Osteocyte (in vitro differentiated cells): Measurements from ENCODE around the gene CIAO3. TPM values are rescaled to one million over a fixed set of nuclear protein-coding genes. Genes with fewer than 3 reads are reported as not detected.

Experiments used
- DNase-seq: peaks from one replicate; pipeline ENCODE4 v3.0.0; 2021; ENCODE audit warnings: mixed read lengths; ENCODE audit not compliant: unreplicated experiment; ENCODE audit errors: extremely low spot score
- H3K27ac Mint-ChIP-seq: one replicate; pipeline ENCODE4 v1.8.0; 2021; ENCODE audit warnings: mild to moderate bottlenecking, mixed read lengths; ENCODE audit not compliant: unreplicated experiment
- H3K27me3 Mint-ChIP-seq: one replicate; pipeline ENCODE4 v1.8.0; 2021; ENCODE audit warnings: mixed read lengths; ENCODE audit not compliant: unreplicated experiment
- H3K36me3 Mint-ChIP-seq: one replicate; pipeline ENCODE4 v1.8.0; 2021; ENCODE audit warnings: mixed read lengths; ENCODE audit not compliant: unreplicated experiment
- H3K4me1 Mint-ChIP-seq: one replicate; pipeline ENCODE4 v1.8.0; 2021; ENCODE audit warnings: mixed read lengths; ENCODE audit not compliant: unreplicated experiment
- H3K4me3 Mint-ChIP-seq: one replicate; pipeline ENCODE4 v1.8.0; 2021; ENCODE audit warnings: mild to moderate bottlenecking, moderate library complexity, mixed read lengths; ENCODE audit not compliant: unreplicated experiment
- H3K9me3 Mint-ChIP-seq: one replicate; pipeline ENCODE4 v1.8.0; 2021; ENCODE audit warnings: mixed read lengths; ENCODE audit not compliant: unreplicated experiment
- total RNA-seq: library from RNA; stranded (reverse); gene quantifications from 2 replicates; pipeline ENCODE4 v1.2.1, GENCODE V29; 2021
- TF ChIP-seq, protein P1 (sequence below): fragments of 200-600 bp; sonication (generic); IDR thresholded peaks from 2 replicates; pipeline ENCODE4 v1.5.0; 2021; ENCODE audit warnings: antibody characterized with exemption, mild to moderate bottlenecking, moderate library complexity

CIAO3 gene
- total RNA-seq, 1 donor from 2014 or later = 31.4 TPM

DNA sequence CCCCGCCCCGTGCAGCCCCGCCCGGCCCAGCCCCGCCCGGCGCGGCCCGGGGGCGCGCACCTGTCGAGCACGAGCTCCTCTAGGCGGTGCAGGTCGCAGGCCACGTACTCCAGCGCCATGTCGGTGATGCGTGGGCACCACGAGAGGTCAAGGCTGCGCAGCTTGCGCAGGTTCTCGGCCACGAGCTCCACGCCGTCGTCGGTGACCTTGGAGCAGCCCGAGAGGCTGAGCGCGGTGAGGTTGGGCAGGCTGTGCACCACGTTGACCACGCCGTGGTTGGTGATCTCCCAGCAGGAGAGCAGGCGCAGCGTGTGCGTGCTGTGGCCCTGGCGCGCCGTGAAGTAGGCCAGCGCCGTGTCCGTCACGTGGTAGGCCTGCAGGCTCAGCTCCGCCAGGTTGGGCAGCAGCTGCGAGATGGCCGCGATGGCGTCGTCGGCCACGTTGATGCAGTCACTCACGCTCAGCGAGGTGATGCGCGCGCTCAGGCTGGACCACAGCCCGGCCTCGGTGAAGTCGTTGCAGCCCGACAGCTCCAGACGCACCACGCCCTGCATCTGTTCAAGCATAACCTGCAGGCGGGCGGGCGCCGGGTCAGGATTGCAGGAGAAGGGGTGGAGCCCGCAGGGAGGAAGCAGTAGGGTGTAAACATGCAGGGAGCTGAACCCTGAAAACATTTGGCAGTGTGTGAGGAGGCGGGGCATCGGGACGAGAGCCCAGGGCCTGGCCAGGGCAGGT, 45.3 kb downstream of the CIAO3 start:
- no peak for DNase-seq
- Mint-ChIP-seq H3K36me3 (no peaks in the 10 kb centered on the region), H3K27ac (no peak overlapping the region), H3K4me3 (no peak overlapping the region), H3K9me3 (no peaks in the 10 kb centered on the region), H3K4me1 (peaks cover 2% of the 10 kb centered on the region), H3K27me3 (peaks cover 30% of the 10 kb centered on the region)
- TF ChIP-seq, protein P1, sequence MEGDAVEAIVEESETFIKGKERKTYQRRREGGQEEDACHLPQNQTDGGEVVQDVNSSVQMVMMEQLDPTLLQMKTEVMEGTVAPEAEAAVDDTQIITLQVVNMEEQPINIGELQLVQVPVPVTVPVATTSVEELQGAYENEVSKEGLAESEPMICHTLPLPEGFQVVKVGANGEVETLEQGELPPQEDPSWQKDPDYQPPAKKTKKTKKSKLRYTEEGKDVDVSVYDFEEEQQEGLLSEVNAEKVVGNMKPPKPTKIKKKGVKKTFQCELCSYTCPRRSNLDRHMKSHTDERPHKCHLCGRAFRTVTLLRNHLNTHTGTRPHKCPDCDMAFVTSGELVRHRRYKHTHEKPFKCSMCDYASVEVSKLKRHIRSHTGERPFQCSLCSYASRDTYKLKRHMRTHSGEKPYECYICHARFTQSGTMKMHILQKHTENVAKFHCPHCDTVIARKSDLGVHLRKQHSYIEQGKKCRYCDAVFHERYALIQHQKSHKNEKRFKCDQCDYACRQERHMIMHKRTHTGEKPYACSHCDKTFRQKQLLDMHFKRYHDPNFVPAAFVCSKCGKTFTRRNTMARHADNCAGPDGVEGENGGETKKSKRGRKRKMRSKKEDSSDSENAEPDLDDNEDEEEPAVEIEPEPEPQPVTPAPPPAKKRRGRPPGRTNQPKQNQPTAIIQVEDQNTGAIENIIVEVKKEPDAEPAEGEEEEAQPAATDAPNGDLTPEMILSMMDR = no peak

DNA sequence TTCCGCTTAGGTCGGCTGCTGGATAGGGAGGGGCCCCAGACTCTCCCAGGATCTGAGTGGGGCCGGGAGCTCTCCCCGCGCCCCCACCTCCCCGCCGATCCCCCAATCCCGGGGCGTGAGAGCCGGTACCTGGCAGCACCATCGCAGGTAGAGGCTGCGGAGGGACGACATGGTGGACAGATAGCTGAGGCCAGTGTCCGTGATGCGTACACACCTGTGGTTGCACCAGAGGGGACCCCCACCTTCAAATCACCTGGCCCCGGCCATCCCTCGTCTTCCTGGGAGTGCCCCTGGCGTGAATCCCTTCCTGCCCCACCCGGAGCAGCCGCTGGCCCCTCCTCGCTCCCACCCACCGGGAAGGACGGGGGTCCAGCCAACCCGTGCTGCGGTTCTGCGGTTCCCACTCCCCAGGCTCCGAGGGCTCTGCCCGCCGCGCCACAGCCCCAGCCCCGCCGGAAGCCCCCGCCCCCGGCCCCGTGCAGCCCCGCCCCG, 45.9 kb downstream of the CIAO3 start:
- no peak overlapping the region for H3K27ac Mint-ChIP-seq
- no peak for DNase-seq
- H3K9me3 Mint-ChIP-seq = no peaks in the 10 kb centered on the region
- H3K4me1 Mint-ChIP-seq = peaks cover 7% of the 10 kb centered on the region
- H3K36me3 Mint-ChIP-seq = no peaks in the 10 kb centered on the region
- TF ChIP-seq, protein P1 = no peak
- H3K4me3 Mint-ChIP-seq = no peak overlapping the region
- H3K27me3 Mint-ChIP-seq = peaks cover 29% of the 10 kb centered on the region

DNA sequence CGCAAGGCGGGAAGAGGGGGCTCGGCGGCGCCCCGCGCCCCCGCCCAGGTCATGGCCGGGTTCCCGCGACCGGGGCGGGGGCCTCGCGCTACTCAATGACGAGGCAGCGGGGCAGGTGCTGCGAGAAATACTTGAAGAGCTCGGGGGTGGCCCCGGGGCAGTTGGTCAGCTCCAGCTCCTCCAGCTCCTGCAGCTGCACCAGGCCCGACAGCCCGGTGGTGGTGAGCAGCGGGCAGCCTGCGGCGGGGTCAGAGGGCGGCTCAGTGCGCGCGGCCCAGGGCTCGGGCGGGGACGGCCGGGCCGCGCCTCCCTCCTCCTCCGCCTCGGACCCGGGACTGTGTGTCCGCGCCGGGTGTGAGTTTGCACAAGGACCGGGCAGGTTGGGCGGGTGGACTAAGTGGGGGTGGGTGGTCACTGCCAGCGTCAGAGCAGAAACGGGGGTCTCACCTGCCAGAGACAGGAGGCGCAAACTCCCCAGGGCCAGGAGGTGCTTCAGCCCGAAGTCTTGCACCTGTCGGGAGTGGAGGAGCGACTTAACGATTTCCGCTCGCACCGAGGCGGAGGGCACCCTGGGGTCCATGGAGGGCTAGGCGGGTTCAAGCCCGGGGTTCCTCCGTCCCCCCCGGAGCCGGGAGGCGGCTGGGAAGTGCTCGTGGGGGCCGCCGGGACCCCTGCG, 46.5 kb downstream of the CIAO3 start:
- H3K4me1 Mint-ChIP-seq = peaks cover 11% of the 10 kb centered on the region
- peaks cover 29% of the 10 kb centered on the region for H3K27me3 Mint-ChIP-seq
- no peak overlapping the region for H3K4me3 Mint-ChIP-seq
- no peak for DNase-seq
- no peaks in the 10 kb centered on the region for H3K9me3 Mint-ChIP-seq
- no peak overlapping the region for H3K27ac Mint-ChIP-seq
- TF ChIP-seq, protein P1 = no peak
- H3K36me3 Mint-ChIP-seq = no peaks in the 10 kb centered on the region

DNA sequence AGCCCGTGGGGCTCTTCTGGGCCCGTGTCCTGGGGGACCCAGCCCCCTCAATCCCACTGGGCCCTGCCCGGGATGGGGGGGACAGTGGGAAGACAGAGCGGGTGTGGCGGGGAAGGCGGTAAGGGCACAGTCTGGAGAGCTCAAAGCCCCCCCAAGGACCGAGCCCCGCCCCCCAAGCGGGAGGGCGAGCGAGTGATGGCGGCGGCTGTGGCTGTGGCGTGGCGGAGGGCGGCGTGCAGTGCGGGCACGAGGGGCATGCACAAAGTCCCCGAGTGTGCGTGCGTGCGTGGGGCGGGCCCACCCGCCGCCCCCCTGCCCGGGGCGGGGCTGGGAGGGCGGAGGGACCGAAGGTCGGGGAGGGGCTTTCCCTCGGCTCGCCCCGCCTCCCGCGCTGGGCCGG, 47.0 kb downstream of the CIAO3 start:
- Mint-ChIP-seq H3K4me3 (no peak overlapping the region), H3K9me3 (no peaks in the 10 kb centered on the region), H3K4me1 (peaks cover 16% of the 10 kb centered on the region), H3K27me3 (peaks cover 29% of the 10 kb centered on the region), H3K27ac (no peak overlapping the region), H3K36me3 (no peaks in the 10 kb centered on the region)
- TF ChIP-seq, protein P1 = no peak
- no peak for DNase-seq

DNA sequence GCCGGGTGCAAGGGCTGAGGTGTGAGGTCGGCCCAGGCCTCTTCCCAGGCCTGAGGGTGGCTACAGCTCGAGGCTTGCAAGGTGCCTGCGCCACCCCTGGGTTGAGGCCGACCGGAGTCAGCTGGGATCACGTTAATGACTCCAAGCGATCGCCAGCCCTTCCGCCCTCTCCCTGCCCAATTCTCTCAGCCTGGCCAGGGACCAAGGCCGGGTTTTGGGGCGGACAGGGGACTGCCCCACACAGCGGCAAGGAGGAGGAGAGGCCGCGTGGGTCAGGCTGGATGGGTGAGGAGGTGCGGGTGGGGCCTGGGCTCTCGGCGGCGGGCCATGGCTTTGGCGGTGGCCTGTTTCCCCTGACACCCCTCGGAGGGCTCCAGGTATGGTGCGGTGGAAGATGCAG, 47.4 kb downstream of the CIAO3 start:
- no peaks in the 10 kb centered on the region for H3K36me3 Mint-ChIP-seq
- H3K4me3 Mint-ChIP-seq = no peak overlapping the region
- H3K27ac Mint-ChIP-seq = no peak overlapping the region
- no peaks in the 10 kb centered on the region for H3K9me3 Mint-ChIP-seq
- peaks cover 29% of the 10 kb centered on the region for H3K27me3 Mint-ChIP-seq
- H3K4me1 Mint-ChIP-seq = peaks cover 17% of the 10 kb centered on the region
- TF ChIP-seq, protein P1 = no peak
- DNase-seq = no peak
